K562 (cell line): ENCODE data around the gene NPIPA2.
"Not testable (repeated sequence)": the region's sequence is repeated elsewhere in the genome, so short reads cannot be mapped to it uniquely, and the experiment has no call there.

Experiments used
- CTCF ChIP-seq, 3 experiments: IDR thresholded peaks in 2 of 3; conservative IDR thresholded peaks in 1 of 3; 2 replicates each; pipeline ENCODE4 v1.5.1; 2011 to 2012; ENCODE audit warnings: low read length in 3 of 3, mild to moderate bottlenecking in 3 of 3, control low read depth in 2 of 3, improper control_type of control experiment in 1 of 3, inconsistent platforms in 1 of 3, low read depth in 1 of 3, mixed read lengths in 1 of 3, moderate library complexity in 1 of 3; ENCODE audit not compliant: insufficient read depth in 2 of 3
- EP300 ChIP-seq: IDR thresholded peaks from 2 replicates; pipeline ENCODE4 v1.6.1; 2012; ENCODE audit warnings: low read length, improper control_type of control experiment
- ESRRA ChIP-seq: fragments of 450-650 bp; IDR thresholded peaks from 2 replicates; pipeline ENCODE4 v1.6.1; 2014; ENCODE audit warnings: low read depth, mild to moderate bottlenecking, moderate library complexity, borderline replicate concordance
- GTF2F1 ChIP-seq: IDR thresholded peaks from 2 replicates; pipeline ENCODE4 v1.6.1; 2011; ENCODE audit warnings: low read depth, low read length, improper control_type of control experiment
- IRF1 ChIP-seq: sonication (generic); formaldehyde crosslinking; IDR thresholded peaks from 2 replicates; pipeline ENCODE4 v1.8.0; 2022; ENCODE audit warnings: missing genetic modification reagents, mild to moderate bottlenecking, borderline replicate concordance
- PHTF2 ChIP-seq: fragments of 250-450 bp; sonication (Bioruptor Pico); IDR thresholded peaks from 2 replicates; pipeline ENCODE4 v1.5.0; 2021; ENCODE audit warnings: mild to moderate bottlenecking
- ZBTB5 ChIP-seq: fragments of 450-650 bp; IDR thresholded peaks from 2 replicates; pipeline ENCODE4 v1.6.1; 2017; ENCODE audit warnings: antibody characterized with exemption
- ZFP36 ChIP-seq: fragments of 150-350 bp; IDR thresholded peaks from 2 replicates; pipeline ENCODE4 v1.6.1; 2018; ENCODE audit warnings: low read length, low read depth; ENCODE audit not compliant: partially characterized antibody
- ZNF143 ChIP-seq: sonication (generic); formaldehyde crosslinking; IDR thresholded peaks from 2 replicates; pipeline ENCODE4 v1.9.0; 2022; ENCODE audit warnings: mild to moderate bottlenecking, missing genetic modification reagents
- ZNF165 ChIP-seq: fragments of 250-450 bp; sonication (Bioruptor Pico); IDR thresholded peaks from 2 replicates; pipeline ENCODE4 v1.4.0; 2020; ENCODE audit warnings: borderline replicate concordance

DNA sequence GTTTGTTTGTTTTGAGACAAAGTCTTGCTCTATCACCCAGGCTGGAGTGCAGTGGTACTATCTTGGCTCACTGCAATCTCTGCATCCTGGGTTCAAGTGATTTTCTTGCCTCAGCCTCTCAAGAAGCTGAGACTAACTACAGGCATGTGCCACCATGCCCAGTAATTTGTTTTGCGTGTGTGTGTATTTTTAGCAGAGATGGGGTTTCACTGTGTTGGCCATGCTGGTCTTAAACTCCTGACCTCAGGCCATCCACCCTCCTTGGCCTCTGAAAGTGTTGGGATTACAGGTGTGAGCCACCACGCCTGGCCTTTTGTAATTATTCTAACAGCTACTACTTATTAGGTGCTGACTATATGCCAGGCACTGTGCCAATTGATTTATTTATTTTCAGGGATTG is 33.3 kb downstream of the NPIPA2 start:
- not testable (repeated sequence) for TF ChIP-seq ESRRA; PHTF2 (CRISPR knock-in tag); IRF1 (CRISPR knock-in tag); GTF2F1; ZNF165 (CRISPR knock-in tag); CTCF (IDR thresholded peaks at IDR 0.05 in 2 of 3, conservative IDR thresholded peaks at IDR 0.05 in 1 of 3; ENCODE audit: insufficient read depth in 2 of 3, low read depth in 1 of 3, low read length in 3 of 3); EP300; ZBTB5; ZFP36; ZNF143 (CRISPR knock-in tag)
